Trophoblast cell (in vitro differentiated cells and primary cell): ENCODE measurements around the gene HS6ST1.

ENCODE experiments used
- DNase-seq, 2 donors: peaks; one replicate each; pipeline ENCODE4 v3.0.0-alpha.2; 2016
- H2AFZ ChIP-seq: 2 replicates; pipeline ENCODE4 v1.6.1; 2013; ENCODE audit warnings: low read length, moderate library complexity, mild to moderate bottlenecking; ENCODE audit not compliant: insufficient read depth, poor library complexity
- H2AK5ac ChIP-seq: 2 replicates; pipeline ENCODE4 v1.6.1; 2013; ENCODE audit warnings: mild to moderate bottlenecking, low read length
- H2BK120ac ChIP-seq: 2 replicates; pipeline ENCODE4 v1.6.1; 2013; ENCODE audit warnings: low read length, mild to moderate bottlenecking, moderate library complexity; ENCODE audit not compliant: insufficient read depth, poor library complexity
- H2BK12ac ChIP-seq: 2 replicates; pipeline ENCODE4 v1.6.1; 2013; ENCODE audit warnings: mild to moderate bottlenecking, low read length, moderate library complexity
- H2BK5ac ChIP-seq: 2 replicates; pipeline ENCODE4 v1.6.1; 2013; ENCODE audit warnings: low read length, low read depth, moderate library complexity, mild to moderate bottlenecking; ENCODE audit not compliant: poor library complexity
- H3K14ac ChIP-seq: 2 replicates; pipeline ENCODE4 v1.6.1; 2013; ENCODE audit warnings: mild to moderate bottlenecking, low read length
- H3K18ac ChIP-seq: 2 replicates; pipeline ENCODE4 v1.6.1; 2013; ENCODE audit warnings: mild to moderate bottlenecking, low read length
- H3K23ac ChIP-seq: 2 replicates; pipeline ENCODE4 v1.6.1; 2013; ENCODE audit warnings: low read length
- H3K27ac ChIP-seq: 2 replicates; pipeline ENCODE4 v1.5.1; 2013; ENCODE audit warnings: low read depth, mild to moderate bottlenecking, inconsistent platforms, low read length, moderate library complexity
- H3K27me3 ChIP-seq: 2 replicates; pipeline ENCODE4 v1.6.1; 2013; ENCODE audit warnings: inconsistent platforms, mild to moderate bottlenecking, low read length, moderate library complexity; ENCODE audit not compliant: insufficient read depth
- H3K36me3 ChIP-seq, 2 experiments: 1 replicate in 1 of 2; 2 replicates in 1 of 2; pipeline ENCODE4 v1.6.1; 2013; ENCODE audit warnings: low read length in 2 of 2, mild to moderate bottlenecking in 2 of 2, moderate library complexity in 1 of 2; ENCODE audit not compliant: insufficient read depth in 2 of 2, control insufficient read depth in 1 of 2
- H3K4ac ChIP-seq: 2 replicates; pipeline ENCODE4 v1.6.1; 2013; ENCODE audit warnings: low read depth, mild to moderate bottlenecking, low read length, moderate library complexity
- H3K4me1 ChIP-seq, 2 experiments: 1 replicate in 1 of 2; 2 replicates in 1 of 2; pipeline ENCODE4 v1.6.1; 2013; ENCODE audit warnings: low read length in 2 of 2, mild to moderate bottlenecking in 2 of 2, moderate library complexity in 1 of 2; ENCODE audit not compliant: insufficient read depth in 2 of 2, control insufficient read depth in 1 of 2
- H3K4me2 ChIP-seq: 2 replicates; pipeline ENCODE4 v1.6.1; 2013; ENCODE audit warnings: inconsistent platforms, mild to moderate bottlenecking, low read length, moderate library complexity
- H3K4me3 ChIP-seq: 2 replicates; pipeline ENCODE4 v1.5.1; 2013; ENCODE audit warnings: mild to moderate bottlenecking, low read depth, low read length, inconsistent platforms
- H3K79me1 ChIP-seq: one replicate; pipeline ENCODE4 v1.6.1; 2013; ENCODE audit warnings: low read length
- H3K79me2 ChIP-seq: 2 replicates; pipeline ENCODE4 v1.6.1; 2013; ENCODE audit warnings: low read length, mild to moderate bottlenecking; ENCODE audit not compliant: control insufficient read depth, insufficient read depth, poor library complexity
- H3K9ac ChIP-seq: 2 replicates; pipeline ENCODE4 v1.6.1; 2013; ENCODE audit warnings: mild to moderate bottlenecking, low read length
- H3K9me3 ChIP-seq: 2 replicates; pipeline ENCODE4 v1.6.1; 2013; ENCODE audit warnings: low read depth, mild to moderate bottlenecking, control low read depth, inconsistent platforms, low read length; ENCODE audit not compliant: insufficient read depth
- H4K12ac ChIP-seq: 2 replicates; pipeline ENCODE4 v1.6.1; 2013; ENCODE audit warnings: low read depth, mild to moderate bottlenecking, low read length, moderate library complexity
- H4K8ac ChIP-seq: 2 replicates; pipeline ENCODE4 v1.6.1; 2013; ENCODE audit warnings: low read depth, mild to moderate bottlenecking, low read length, moderate library complexity
- H4K91ac ChIP-seq: one replicate; pipeline ENCODE4 v1.6.1; 2013; ENCODE audit warnings: low read depth, mild to moderate bottlenecking, low read length, moderate library complexity
- WGBS: extraction: QIAGEN DNeasy Blood & Tissue Kit; methylation state at CpG from one replicate; pipeline ENCODE4 v1.1.7; 2013; ENCODE audit warnings: missing lambda C conversion rate; ENCODE audit not compliant: insufficient read length, insufficient coverage; ENCODE audit errors: extremely low coverage; 5-methylcytosine and 5-hydroxymethylcytosine counted together

Gene HS6ST1

GRCh38 chr2:128245813-128246212 lies 72.9 kb downstream of the HS6ST1 start:
- DNase-seq = no peak
- Histone ChIP-seq H2AFZ (no peak overlapping the region), H3K4me1 (no peaks in the 10 kb centered on the region), H2BK120ac (no peak overlapping the region), H3K4ac (no peak overlapping the region), H3K36me3 (no peaks in the 10 kb centered on the region), H3K4me3 (no peak overlapping the region), H3K18ac (no peak overlapping the region), H3K14ac (no peak overlapping the region), H3K79me2 (no peaks in the 10 kb centered on the region), H3K27me3 (no peaks in the 10 kb centered on the region), H4K12ac (no peak overlapping the region), H3K4me2 (no peak overlapping the region), H2BK5ac (no peak overlapping the region), H4K91ac (no peak overlapping the region), H3K79me1 (no peaks in the 10 kb centered on the region), H3K23ac (no peak overlapping the region), H3K9me3 (no peaks in the 10 kb centered on the region), H3K9ac (no peak overlapping the region), H3K27ac (no peak overlapping the region), H2AK5ac (no peak overlapping the region), H4K8ac (no peak overlapping the region), H2BK12ac (no peak overlapping the region)

GRCh38 chr2:128241896-128242295 lies 76.8 kb downstream of the HS6ST1 start:
- Histone ChIP-seq H3K23ac (no peak overlapping the region), H3K79me1 (no peaks in the 10 kb centered on the region), H3K14ac (no peak overlapping the region), H2BK5ac (no peak overlapping the region), H4K8ac (no peak overlapping the region), H3K79me2 (no peaks in the 10 kb centered on the region), H3K18ac (no peak overlapping the region), H3K4me3 (no peak overlapping the region), H3K4me1 (no peaks in the 10 kb centered on the region), H2BK12ac (no peak overlapping the region), H3K27ac (no peak overlapping the region), H4K12ac (no peak overlapping the region), H3K9ac (no peak overlapping the region), H4K91ac (no peak overlapping the region), H3K4me2 (no peak overlapping the region), H3K4ac (no peak overlapping the region), H3K27me3 (no peaks in the 10 kb centered on the region), H2AFZ (no peak overlapping the region), H2BK120ac (no peak overlapping the region), H2AK5ac (no peak overlapping the region), H3K9me3 (no peaks in the 10 kb centered on the region), H3K36me3 (no peaks in the 10 kb centered on the region)
- no CpG with 5 or more reads among the region's 3 CpGs for WGBS
- DNase-seq = no peak

- H3K4ac ChIP-seq = no peak overlapping the region
- no peak overlapping the region for H2AK5ac ChIP-seq
- no peak overlapping the region for H2AFZ ChIP-seq
- H3K4me1 ChIP-seq = no peaks in the 10 kb centered on the region
- no peaks in the 10 kb centered on the region for H3K36me3 ChIP-seq
- DNase-seq = no peak
- no peak overlapping the region for H4K12ac ChIP-seq
- no peak overlapping the region for H3K18ac ChIP-seq
- H3K23ac ChIP-seq = no peak overlapping the region
- H3K79me2 ChIP-seq = peaks cover 3% of the 10 kb centered on the region
- peaks cover 2% of the 10 kb centered on the region for H3K9me3 ChIP-seq
- H3K79me1 ChIP-seq = no peaks in the 10 kb centered on the region
- no CpG with 5 or more reads among the region's 8 CpGs for WGBS
- H4K91ac ChIP-seq = no peak overlapping the region
- H3K4me3 ChIP-seq = no peak overlapping the region
- no peak overlapping the region for H3K9ac ChIP-seq
- H3K27ac ChIP-seq = no peak overlapping the region
- H3K4me2 ChIP-seq = no peak overlapping the region
- no peak overlapping the region for H2BK120ac ChIP-seq
- H2BK5ac ChIP-seq = no peak overlapping the region
- no peak overlapping the region for H2BK12ac ChIP-seq
- H3K14ac ChIP-seq = no peak overlapping the region
- H4K8ac ChIP-seq = no peak overlapping the region
- H3K27me3 ChIP-seq = no peaks in the 10 kb centered on the region
Observed at GRCh38 chr2:128237911-128238697, 80.6 kb downstream of the HS6ST1 start.

- H4K91ac ChIP-seq = no peak overlapping the region
- no peak overlapping the region for H3K18ac ChIP-seq
- no peaks in the 10 kb centered on the region for H3K36me3 ChIP-seq
- no peak overlapping the region for H2AFZ ChIP-seq
- H3K9me3 ChIP-seq = peaks cover 2% of the 10 kb centered on the region
- H3K23ac ChIP-seq = no peak overlapping the region
- no CpG with 5 or more reads among the region's 2 CpGs for WGBS
- H3K4me3 ChIP-seq = no peak overlapping the region
- H2AK5ac ChIP-seq = no peak overlapping the region
- no peak overlapping the region for H3K4me2 ChIP-seq
- H3K14ac ChIP-seq = no peak overlapping the region
- H3K27me3 ChIP-seq = no peaks in the 10 kb centered on the region
- H3K4me1 ChIP-seq = peaks cover 4% of the 10 kb centered on the region in 2 experiments
- peaks cover 5% of the 10 kb centered on the region for H3K79me2 ChIP-seq
- no peak overlapping the region for H4K12ac ChIP-seq
- no peak for DNase-seq
- H3K4ac ChIP-seq = no peak overlapping the region
- no peak overlapping the region for H2BK5ac ChIP-seq
- no peak overlapping the region for H2BK120ac ChIP-seq
- no peak overlapping the region for H3K9ac ChIP-seq
- no peak overlapping the region for H4K8ac ChIP-seq
- H3K79me1 ChIP-seq = no peaks in the 10 kb centered on the region
- no peak overlapping the region for H3K27ac ChIP-seq
- H2BK12ac ChIP-seq = no peak overlapping the region
Observed at GRCh38 chr2:128237081-128237534, 81.6 kb downstream of the HS6ST1 start.
